Peyer's patch (tissue), 4 donors: ENCODE data around the gene TLR9.

ENCODE experiments used
- CTCF ChIP-seq, 6 experiments: fragments of 450-650 bp in 4 of 6; fragments of 200-600 bp in 2 of 6; sonication (generic) in 1 of 6; IDR thresholded peaks; one replicate each; pipeline ENCODE4 v1.5.1; 2017 to 2019; ENCODE audit warnings: antibody characterized with exemption in 6 of 6, mild to moderate bottlenecking in 3 of 6, moderate library complexity in 1 of 6
- POLR2A ChIP-seq, 2 donors: fragments of 450-650 bp; IDR thresholded peaks; one replicate each; pipeline ENCODE4 v1.5.1; 2017; ENCODE audit warnings: antibody characterized with exemption in 2 of 2, mild to moderate bottlenecking in 2 of 2, moderate library complexity in 2 of 2

- TF ChIP-seq CTCF (IDR thresholded peaks at IDR 0.05) = no peak
- TF ChIP-seq POLR2A (IDR thresholded peaks at IDR 0.05) = no peak
Observed at GRCh38 chr3:52172262-52172757, 53.1 kb downstream of the TLR9 start.
